ENCODE data around the gene WIPF1. TPM values are rescaled to one million over a fixed set of nuclear protein-coding genes. Genes with fewer than 3 reads are reported as not detected.

WIPF1 gene
- total RNA-seq, 1 donor from 2014 or later: 19.3 TPM

GRCh38 chr2:174595116-174595809, 2.3 kb downstream of the WIPF1 start:
- no peaks in the 10 kb centered on the region for H3K27me3 Mint-ChIP-seq (ENCODE audit: low read depth, unreplicated experiment)
- no peak overlapping the region for H3K4me3 Mint-ChIP-seq (ENCODE audit: unreplicated experiment)
- H2AFZ ChIP-seq (ENCODE audit: low read depth, low read length): no peak overlapping the region
- H3K27ac Mint-ChIP-seq (ENCODE audit: unreplicated experiment): peak overlapping the region; percentile 85
- peaks cover 41% of the 10 kb centered on the region for H3K4me1 Mint-ChIP-seq (ENCODE audit: low read depth, unreplicated experiment)
- DNase-seq (ENCODE audit: low read depth) (no peak), FAIRE-seq (no peak)
- no peaks in the 10 kb centered on the region for H4K20me1 ChIP-seq (ENCODE audit: insufficient read depth, low read length)
- H3K27me3 ChIP-seq (ENCODE audit: insufficient read depth, low read length): no peaks in the 10 kb centered on the region
- no peaks in the 10 kb centered on the region for H3K79me2 ChIP-seq (ENCODE audit: insufficient read depth, low read length)
- H3K9ac ChIP-seq (ENCODE audit: low read length): no peak overlapping the region
- no peak overlapping the region for H3K4me3 ChIP-seq (ENCODE audit: insufficient read depth, low read depth, low read length)
- no peaks in the 10 kb centered on the region for H3K36me3 Mint-ChIP-seq (ENCODE audit: low read depth, unreplicated experiment)
- peaks cover 2% of the 10 kb centered on the region for H3K9me3 Mint-ChIP-seq (ENCODE audit: unreplicated experiment)
- no peak overlapping the region for H3K4me2 ChIP-seq (ENCODE audit: low read length)
- H3K27ac ChIP-seq (ENCODE audit: low read depth, low read length): no peak overlapping the region
- no peaks in the 10 kb centered on the region for H3K9me3 ChIP-seq (ENCODE audit: insufficient read depth, low read depth, low read length)
- H3K36me3 ChIP-seq (ENCODE audit: insufficient read depth, low read length): no peaks in the 10 kb centered on the region
- no peak for TF ChIP-seq EZH2 (IDR thresholded peaks at IDR 0.05; ENCODE audit: insufficient read depth, low read length)
- TF ChIP-seq, protein P1, sequence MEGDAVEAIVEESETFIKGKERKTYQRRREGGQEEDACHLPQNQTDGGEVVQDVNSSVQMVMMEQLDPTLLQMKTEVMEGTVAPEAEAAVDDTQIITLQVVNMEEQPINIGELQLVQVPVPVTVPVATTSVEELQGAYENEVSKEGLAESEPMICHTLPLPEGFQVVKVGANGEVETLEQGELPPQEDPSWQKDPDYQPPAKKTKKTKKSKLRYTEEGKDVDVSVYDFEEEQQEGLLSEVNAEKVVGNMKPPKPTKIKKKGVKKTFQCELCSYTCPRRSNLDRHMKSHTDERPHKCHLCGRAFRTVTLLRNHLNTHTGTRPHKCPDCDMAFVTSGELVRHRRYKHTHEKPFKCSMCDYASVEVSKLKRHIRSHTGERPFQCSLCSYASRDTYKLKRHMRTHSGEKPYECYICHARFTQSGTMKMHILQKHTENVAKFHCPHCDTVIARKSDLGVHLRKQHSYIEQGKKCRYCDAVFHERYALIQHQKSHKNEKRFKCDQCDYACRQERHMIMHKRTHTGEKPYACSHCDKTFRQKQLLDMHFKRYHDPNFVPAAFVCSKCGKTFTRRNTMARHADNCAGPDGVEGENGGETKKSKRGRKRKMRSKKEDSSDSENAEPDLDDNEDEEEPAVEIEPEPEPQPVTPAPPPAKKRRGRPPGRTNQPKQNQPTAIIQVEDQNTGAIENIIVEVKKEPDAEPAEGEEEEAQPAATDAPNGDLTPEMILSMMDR (IDR thresholded peaks at IDR 0.05; ENCODE audit: insufficient read depth, low read depth, low read length): no peak
- peaks cover 25% of the 10 kb centered on the region for H3K4me1 ChIP-seq (ENCODE audit: insufficient read depth, low read length)

- no peaks in the 10 kb centered on the region for H3K27me3 Mint-ChIP-seq (ENCODE audit: low read depth, unreplicated experiment)
- H3K9me3 ChIP-seq (ENCODE audit: insufficient read depth, low read depth, low read length): no peaks in the 10 kb centered on the region
- no peaks in the 10 kb centered on the region for H3K36me3 Mint-ChIP-seq (ENCODE audit: low read depth, unreplicated experiment)
- no peak for FAIRE-seq
- DNase-seq (ENCODE audit: low read depth): no peak
- H3K4me3 ChIP-seq (ENCODE audit: insufficient read depth, low read depth, low read length): no peak overlapping the region
- no peaks in the 10 kb centered on the region for H3K27me3 ChIP-seq (ENCODE audit: insufficient read depth, low read length)
- H3K9ac ChIP-seq (ENCODE audit: low read length): no peak overlapping the region
- no peak for TF ChIP-seq EZH2 (IDR thresholded peaks at IDR 0.05; ENCODE audit: insufficient read depth, low read length)
- TF ChIP-seq, protein P1 (IDR thresholded peaks at IDR 0.05; ENCODE audit: insufficient read depth, low read depth, low read length): no peak
- peaks cover 25% of the 10 kb centered on the region for H3K4me1 ChIP-seq (ENCODE audit: insufficient read depth, low read length)
- H2AFZ ChIP-seq (ENCODE audit: low read depth, low read length): no peak overlapping the region
- peak overlapping the region; percentile 8 for H3K4me3 Mint-ChIP-seq (ENCODE audit: unreplicated experiment)
- H3K9me3 Mint-ChIP-seq (ENCODE audit: unreplicated experiment): no peaks in the 10 kb centered on the region
- H3K27ac ChIP-seq (ENCODE audit: low read depth, low read length): no peak overlapping the region
- peak overlapping the region; percentile 85 for H3K27ac Mint-ChIP-seq (ENCODE audit: unreplicated experiment)
- H3K36me3 ChIP-seq (ENCODE audit: insufficient read depth, low read length): no peaks in the 10 kb centered on the region
- no peak overlapping the region for H3K4me2 ChIP-seq (ENCODE audit: low read length)
- peaks cover 41% of the 10 kb centered on the region for H3K4me1 Mint-ChIP-seq (ENCODE audit: low read depth, unreplicated experiment)
- no peaks in the 10 kb centered on the region for H4K20me1 ChIP-seq (ENCODE audit: insufficient read depth, low read length)
- H3K79me2 ChIP-seq (ENCODE audit: insufficient read depth, low read length): no peaks in the 10 kb centered on the region
Measured at GRCh38 chr2:174594456-174594855, 3.1 kb downstream of the WIPF1 start.

DNA sequence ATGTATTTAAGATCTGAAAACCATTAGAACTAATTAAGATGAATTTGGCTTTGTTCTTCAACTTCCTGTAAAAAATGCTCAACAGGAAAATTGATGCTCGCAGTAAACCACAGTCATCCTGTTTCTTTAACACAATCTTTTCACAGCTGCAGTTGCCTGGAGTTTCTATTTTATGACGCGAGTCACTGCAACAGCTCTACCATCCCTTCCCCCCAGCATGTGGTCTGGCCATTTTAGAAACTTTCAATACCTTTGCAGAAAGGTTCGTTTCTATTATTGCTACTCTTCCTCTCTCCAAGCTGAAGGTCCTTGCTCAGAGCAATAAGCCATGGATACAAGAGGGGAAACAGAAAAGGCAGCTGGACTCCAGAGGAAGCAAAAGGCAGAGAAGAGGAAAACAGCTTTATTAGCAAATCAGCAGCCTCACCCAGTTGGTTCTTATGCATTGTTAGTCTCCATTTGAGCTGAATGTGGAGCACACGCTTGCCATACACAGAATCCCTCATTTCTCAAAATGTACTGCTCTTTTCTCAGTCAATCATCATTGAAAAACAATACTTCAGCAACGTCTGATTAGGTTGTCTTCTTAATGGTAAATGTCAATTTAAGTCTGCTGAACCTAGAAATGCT, 3.9 kb downstream of the WIPF1 start:
- Mint-ChIP-seq H3K27ac (ENCODE audit: unreplicated experiment) (peak overlapping the region; percentile 97), H3K9me3 (ENCODE audit: unreplicated experiment) (no peaks in the 10 kb centered on the region), H3K36me3 (ENCODE audit: low read depth, unreplicated experiment) (no peaks in the 10 kb centered on the region), H3K4me3 (ENCODE audit: unreplicated experiment) (no peak overlapping the region), H3K27me3 (ENCODE audit: low read depth, unreplicated experiment) (no peaks in the 10 kb centered on the region), H3K4me1 (ENCODE audit: low read depth, unreplicated experiment) (peaks cover 41% of the 10 kb centered on the region)
- Histone ChIP-seq H3K9me3 (ENCODE audit: insufficient read depth, low read depth, low read length) (no peaks in the 10 kb centered on the region), H4K20me1 (ENCODE audit: insufficient read depth, low read length) (no peaks in the 10 kb centered on the region), H3K36me3 (ENCODE audit: insufficient read depth, low read length) (no peaks in the 10 kb centered on the region), H3K4me3 (ENCODE audit: insufficient read depth, low read depth, low read length) (peak overlapping the region; percentile 20), H3K9ac (ENCODE audit: low read length) (peak overlapping the region; percentile 58), H3K27me3 (ENCODE audit: insufficient read depth, low read length) (no peaks in the 10 kb centered on the region), H2AFZ (ENCODE audit: low read depth, low read length) (peak overlapping the region; percentile 76), H3K4me1 (ENCODE audit: insufficient read depth, low read length) (peaks cover 25% of the 10 kb centered on the region), H3K79me2 (ENCODE audit: insufficient read depth, low read length) (no peaks in the 10 kb centered on the region), H3K4me2 (ENCODE audit: low read length) (peak overlapping the region; percentile 82), H3K27ac (ENCODE audit: low read depth, low read length) (peak overlapping the region; percentile 43)
- FAIRE-seq (no peak), DNase-seq (ENCODE audit: low read depth) (peak; percentile 91)
- TF ChIP-seq, protein P1 (IDR thresholded peaks at IDR 0.05; ENCODE audit: insufficient read depth, low read depth, low read length): no peak
- TF ChIP-seq EZH2 (IDR thresholded peaks at IDR 0.05; ENCODE audit: insufficient read depth, low read length): no peak

Measured in astrocyte (in vitro differentiated cells and primary cell).